ENCODE data around the gene GBE1. TPM values are rescaled to one million over a fixed set of nuclear protein-coding genes. Genes with fewer than 3 reads are reported as not detected.

Gene GBE1
- total and polyA plus RNA-seq, 12 donors, result 16.0 to 104 (median 82.4) TPM

DNA sequence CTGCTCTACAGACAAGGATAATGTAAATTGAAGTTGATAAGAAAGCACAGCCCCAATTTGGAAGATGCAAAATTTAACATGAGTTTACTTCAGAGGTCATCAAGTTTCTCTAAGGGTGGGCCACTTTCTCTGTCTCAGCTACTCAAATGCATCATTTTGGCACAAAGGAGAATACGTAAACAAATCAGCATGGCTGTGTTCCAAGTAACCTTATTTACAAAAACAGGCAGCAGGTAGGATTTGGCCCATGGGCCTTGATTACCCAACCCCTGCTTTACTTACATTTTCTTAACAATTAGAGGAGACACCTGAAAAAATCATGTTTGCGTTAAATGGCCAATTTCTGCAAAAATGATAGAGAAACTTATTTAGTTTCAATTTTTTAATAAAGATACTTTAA, 181.7 kb downstream of the GBE1 start:
- H3K36me3 ChIP-seq (replicated peaks in 1 of 2), result no peaks in the 10 kb centered on the region
- DNase-seq, result no peak
- no peaks in the 10 kb centered on the region for H3K27me3 ChIP-seq
- intact Hi-C loops (cut with DNase I), result no loop called here
- H3K9me3 ChIP-seq (replicated peaks in 1 of 3), result peaks cover 0 to 5% (median 0%) of the 10 kb centered on the region in 3 donors
- H3K27ac ChIP-seq, result no peak overlapping the region
- 94 to 100% (median 98%) methylated on average over 2 of the region's 2 CpGs for WGBS, 4 donors
- H3K4me1 ChIP-seq (replicated peaks in 1 of 2), result no peaks in the 10 kb centered on the region
- TF ChIP-seq, protein P1, sequence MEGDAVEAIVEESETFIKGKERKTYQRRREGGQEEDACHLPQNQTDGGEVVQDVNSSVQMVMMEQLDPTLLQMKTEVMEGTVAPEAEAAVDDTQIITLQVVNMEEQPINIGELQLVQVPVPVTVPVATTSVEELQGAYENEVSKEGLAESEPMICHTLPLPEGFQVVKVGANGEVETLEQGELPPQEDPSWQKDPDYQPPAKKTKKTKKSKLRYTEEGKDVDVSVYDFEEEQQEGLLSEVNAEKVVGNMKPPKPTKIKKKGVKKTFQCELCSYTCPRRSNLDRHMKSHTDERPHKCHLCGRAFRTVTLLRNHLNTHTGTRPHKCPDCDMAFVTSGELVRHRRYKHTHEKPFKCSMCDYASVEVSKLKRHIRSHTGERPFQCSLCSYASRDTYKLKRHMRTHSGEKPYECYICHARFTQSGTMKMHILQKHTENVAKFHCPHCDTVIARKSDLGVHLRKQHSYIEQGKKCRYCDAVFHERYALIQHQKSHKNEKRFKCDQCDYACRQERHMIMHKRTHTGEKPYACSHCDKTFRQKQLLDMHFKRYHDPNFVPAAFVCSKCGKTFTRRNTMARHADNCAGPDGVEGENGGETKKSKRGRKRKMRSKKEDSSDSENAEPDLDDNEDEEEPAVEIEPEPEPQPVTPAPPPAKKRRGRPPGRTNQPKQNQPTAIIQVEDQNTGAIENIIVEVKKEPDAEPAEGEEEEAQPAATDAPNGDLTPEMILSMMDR (IDR thresholded peaks at IDR 0.05), result no peak
- no peak for TF ChIP-seq POLR2A (IDR thresholded peaks at IDR 0.05)
- H3K4me3 ChIP-seq, result no peak overlapping the region

- intact Hi-C loops (cut with DNase I), result no loop called here
- Histone ChIP-seq H3K27ac (no peak overlapping the region), H3K9me3 (replicated peaks in 1 of 3) (peaks cover 0 to 5% (median 0%) of the 10 kb centered on the region in 3 donors), H3K27me3 (no peaks in the 10 kb centered on the region), H3K4me1 (replicated peaks in 1 of 2) (no peaks in the 10 kb centered on the region), H3K4me3 (no peak overlapping the region), H3K36me3 (replicated peaks in 1 of 2) (no peaks in the 10 kb centered on the region)
- DNase-seq, result no peak
- TF ChIP-seq, protein P1 (IDR thresholded peaks at IDR 0.05), result no peak
- no peak for TF ChIP-seq POLR2A (IDR thresholded peaks at IDR 0.05)
- 94 to 100% (median 98%) methylated on average over 1 of the region's 1 CpG for WGBS, 4 donors
Observed at GRCh38 chr3:81572201-81572756, 189.2 kb downstream of the GBE1 start.

- no peaks in the 10 kb centered on the region for H3K36me3 ChIP-seq (replicated peaks in 1 of 2)
- TF ChIP-seq, protein P1 (IDR thresholded peaks at IDR 0.05), result no peak
- no peak for TF ChIP-seq POLR2A (IDR thresholded peaks at IDR 0.05)
- H3K27me3 ChIP-seq, result no peaks in the 10 kb centered on the region
- WGBS, 4 donors, result 75 to 95% (median 82%) methylated on average over 5 of the region's 5 CpGs
- no peaks in the 10 kb centered on the region for H3K4me1 ChIP-seq (replicated peaks in 1 of 2)
- H3K27ac ChIP-seq, result no peak overlapping the region
- no peak overlapping the region for H3K4me3 ChIP-seq
- no peak for DNase-seq
- intact Hi-C loops (cut with DNase I), result no loop called here
- no peaks in the 10 kb centered on the region for H3K9me3 ChIP-seq (replicated peaks in 1 of 3)
Observed at GRCh38 chr3:81568378-81568777, 193.1 kb downstream of the GBE1 start.

- no peaks in the 10 kb centered on the region for H3K9me3 ChIP-seq (replicated peaks in 1 of 3)
- no peak overlapping the region for H3K27ac ChIP-seq
- H3K4me3 ChIP-seq, result no peak overlapping the region
- TF ChIP-seq, protein P1 (IDR thresholded peaks at IDR 0.05), result no peak
- TF ChIP-seq POLR2A (IDR thresholded peaks at IDR 0.05), result no peak
- no peaks in the 10 kb centered on the region for H3K36me3 ChIP-seq (replicated peaks in 1 of 2)
- no peaks in the 10 kb centered on the region for H3K4me1 ChIP-seq (replicated peaks in 1 of 2)
- DNase-seq, result no peak
- intact Hi-C loops (cut with DNase I), result no loop called here
- no peaks in the 10 kb centered on the region for H3K27me3 ChIP-seq
- WGBS, 4 donors, result 95 to 100% (median 98%) methylated on average over 2 of the region's 2 CpGs
Observed at GRCh38 chr3:81565041-81565440, 196.4 kb downstream of the GBE1 start.

Measured in adrenal gland (tissue), 12 donors.